HG02759 (cell line): Measurements from ENCODE around the gene NTMT1.
"Not testable (repeated sequence)": the region's sequence is repeated elsewhere in the genome, so short reads cannot be mapped to it uniquely, and the experiment has no call there.

ENCODE experiments used
- ATAC-seq: cut with Tn5 transposase; IDR thresholded peaks from one replicate; pipeline ENCODE4 v1.9.1; 2021; ENCODE audit warnings: mild to moderate bottlenecking, moderate library complexity; ENCODE audit not compliant: unreplicated experiment

NTMT1 gene

GRCh38 chr9:129626079-129626624 is at the start of gene NTMT1:
TSS of gene NTMT1 (plus strand) at chr9:129626163. CDS start at chr9:129632704, 6,541 bp downstream.
- peak; percentile 86 for ATAC-seq

GRCh38 chr9:129576546-129577543 is 49.1 kb upstream of the NTMT1 start:
- ATAC-seq = no peak

DNA sequence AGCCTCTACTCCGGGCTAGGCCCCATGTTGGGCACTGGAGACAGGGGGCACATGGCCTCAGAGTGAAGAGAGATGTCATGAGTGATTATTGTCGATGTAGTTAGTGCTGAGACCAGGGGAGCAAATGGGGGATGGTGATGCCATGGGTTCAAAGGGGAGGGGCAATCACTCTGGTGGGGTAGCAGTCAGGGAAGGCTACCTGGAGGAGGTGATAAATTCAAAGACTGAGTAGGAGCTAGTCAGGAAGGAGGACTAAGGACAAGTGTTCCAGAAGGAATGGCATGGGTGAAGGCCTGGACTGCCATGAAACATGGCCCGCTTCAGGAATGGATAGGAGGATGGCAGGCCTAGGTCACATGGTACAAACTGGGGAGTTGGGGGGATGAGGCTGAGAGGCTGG is 46.7 kb upstream of the NTMT1 start:
- no peak for ATAC-seq

- ATAC-seq = no peak
These were observed 45.6 kb upstream of the NTMT1 start for GRCh38 chr9:129580211-129580915.

GRCh38 chr9:129581505-129582189 is 44.3 kb upstream of the NTMT1 start:
- no peak for ATAC-seq

- no peak for ATAC-seq
These were observed 43.1 kb upstream of the NTMT1 start for GRCh38 chr9:129582855-129583254.

DNA sequence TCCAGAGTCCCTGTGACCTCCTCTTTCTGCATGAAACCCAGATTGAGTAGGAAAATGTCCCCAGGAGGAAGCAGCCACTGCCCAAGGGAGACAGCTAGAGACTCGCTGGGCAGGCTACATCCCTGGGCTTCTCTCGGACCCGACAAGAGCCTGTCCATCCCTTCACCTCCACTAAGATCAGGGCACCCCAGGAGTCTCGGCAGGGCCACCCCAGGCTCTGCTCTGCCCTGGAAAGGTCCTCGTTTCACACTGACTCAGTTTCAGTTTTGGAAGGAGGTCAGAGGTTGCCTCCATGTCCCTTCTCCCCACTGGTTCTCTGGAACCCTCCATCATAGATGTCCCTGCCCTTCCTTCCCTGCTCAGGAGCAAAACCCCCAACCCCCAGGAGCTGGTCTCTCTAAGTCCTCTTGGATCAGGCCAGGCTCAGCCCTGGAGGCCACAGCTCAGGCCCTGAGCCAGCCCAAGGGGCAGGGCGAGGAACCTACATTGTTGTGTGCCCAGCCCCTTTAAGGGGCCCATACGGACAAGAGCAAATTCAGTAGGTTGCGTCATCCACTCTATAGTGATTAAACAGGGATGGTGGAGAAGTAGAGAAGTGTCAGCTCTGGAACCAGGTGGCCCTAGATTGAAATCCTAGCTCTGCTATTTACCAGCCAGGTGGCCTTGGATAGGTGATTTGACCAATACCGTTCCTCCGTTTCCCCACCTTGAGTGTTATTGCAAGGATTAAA is 42.5 kb upstream of the NTMT1 start:
- ATAC-seq = no peak

DNA sequence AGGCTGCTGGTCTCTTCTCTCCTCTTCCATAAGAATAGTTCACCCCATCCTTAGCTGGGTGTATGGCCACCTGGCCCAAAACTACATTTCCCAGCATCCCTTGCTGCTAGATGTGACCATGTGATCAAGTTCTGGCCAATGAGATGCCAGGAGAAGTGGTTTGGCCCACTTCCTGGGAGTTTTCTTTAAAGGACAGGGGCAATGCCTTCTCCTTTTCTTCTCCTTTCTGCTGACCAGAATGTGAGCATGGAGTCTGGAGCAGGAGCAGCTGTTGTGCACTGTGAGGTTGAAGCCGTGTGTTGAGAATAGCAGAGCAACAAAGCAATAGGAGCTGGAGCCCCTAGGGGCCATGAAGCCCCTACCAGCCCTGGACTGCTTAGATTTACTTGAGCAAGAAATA is 41.8 kb upstream of the NTMT1 start:
- peak; percentile 54 for ATAC-seq

DNA sequence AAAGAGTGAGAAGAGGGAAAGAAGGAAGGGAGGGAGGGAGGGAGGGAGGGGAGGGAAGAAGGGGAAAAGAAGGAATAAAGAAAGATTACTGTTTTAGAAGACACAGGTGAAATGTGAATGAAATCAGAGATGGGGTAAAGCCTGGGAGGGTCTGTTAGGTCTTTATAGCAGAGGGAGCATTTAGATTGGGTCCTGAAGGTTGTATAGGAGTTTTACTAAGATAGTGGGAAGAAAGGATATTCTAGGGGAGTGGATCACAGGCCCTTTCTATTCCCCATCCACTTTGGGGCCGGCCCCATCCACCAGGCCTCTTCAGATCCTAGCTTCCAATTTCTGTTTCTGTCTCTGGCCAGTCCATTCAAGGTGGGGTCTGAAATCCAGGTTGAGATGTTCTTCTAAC is 40.6 kb upstream of the NTMT1 start:
- ATAC-seq = no peak

GRCh38 chr9:129586245-129586644 is 39.7 kb upstream of the NTMT1 start:
- ATAC-seq = no peak

DNA sequence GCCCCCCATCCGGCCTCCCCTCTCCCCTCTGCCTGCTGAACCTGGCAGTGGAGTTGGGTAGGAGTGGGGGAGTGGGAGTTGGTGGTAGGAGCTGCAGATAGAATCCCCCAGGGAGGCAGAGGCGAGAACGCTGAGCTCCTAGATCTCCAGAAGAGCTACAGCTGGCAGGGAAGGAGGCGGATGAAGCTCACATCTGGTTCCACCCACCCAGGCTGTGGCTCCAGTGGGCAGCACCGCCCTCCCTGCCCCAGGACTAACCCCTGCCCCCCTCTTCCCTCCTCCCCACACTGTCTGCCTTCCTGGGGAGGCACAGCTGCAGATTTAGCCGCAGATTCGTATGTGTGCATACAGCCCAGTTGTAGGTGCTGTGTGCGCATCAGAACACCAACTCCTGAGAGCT is 39.3 kb upstream of the NTMT1 start:
- no peak for ATAC-seq

- no peak for ATAC-seq
These were observed 38.3 kb upstream of the NTMT1 start for GRCh38 chr9:129587487-129588262.

DNA sequence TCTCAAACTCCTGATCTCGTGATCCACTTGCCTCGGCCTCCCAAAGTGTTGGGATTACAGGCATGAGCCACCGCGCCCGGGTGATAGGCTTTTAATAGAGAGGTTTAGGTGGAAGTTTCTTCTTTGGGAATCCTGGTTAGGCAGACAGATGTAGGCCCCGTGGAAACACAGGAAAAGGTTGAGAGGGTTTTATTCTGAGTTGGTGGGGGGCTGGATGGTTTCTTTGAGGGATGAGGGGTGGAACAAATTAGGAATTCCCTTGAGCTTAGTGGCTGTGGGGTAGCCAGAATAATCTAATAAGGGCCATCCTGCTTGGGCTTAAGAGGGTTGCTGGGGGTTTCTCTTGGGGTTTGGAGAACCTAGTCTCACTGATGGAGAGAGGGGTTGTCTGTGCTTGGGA is 35.5 kb upstream of the NTMT1 start:
- no peak for ATAC-seq

DNA sequence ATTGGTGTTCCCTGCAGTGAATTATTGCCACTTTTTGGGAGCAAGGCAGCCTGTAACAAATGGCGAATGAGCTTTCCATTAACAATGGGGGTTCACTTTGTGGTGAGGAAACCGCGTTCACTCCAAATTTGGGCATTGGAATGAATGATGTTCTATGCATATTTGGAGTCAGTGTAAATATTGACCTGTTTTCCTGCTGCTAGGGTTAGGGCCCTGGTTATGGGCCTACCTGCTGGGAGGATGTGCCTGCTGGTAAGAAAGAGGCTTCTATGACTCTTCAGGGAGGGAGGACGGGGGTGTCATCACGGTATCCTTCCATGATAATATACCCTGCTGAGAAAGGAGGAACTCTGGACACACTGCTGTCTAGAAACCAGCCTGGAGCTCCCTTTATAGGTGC is 34.0 kb upstream of the NTMT1 start:
- no peak for ATAC-seq

GRCh38 chr9:129592790-129593189 is 33.2 kb upstream of the NTMT1 start:
- ATAC-seq = not testable (repeated sequence)

GRCh38 chr9:129594632-129595031 is 31.3 kb upstream of the NTMT1 start:
- no peak for ATAC-seq

- no peak for ATAC-seq
These were observed 30.6 kb upstream of the NTMT1 start for GRCh38 chr9:129595311-129595741.

GRCh38 chr9:129595903-129596540 is 29.9 kb upstream of the NTMT1 start:
- no peak for ATAC-seq
